Tibial artery (tissue), 4 donors: ENCODE data around the gene GABRD.

Experiments
- DNase-seq, 2 donors: peaks; one replicate each; pipeline ENCODE4 v3.0.0-alpha.2; 2019
- H3K27ac ChIP-seq, 2 donors: fragments of 200-600 bp; sonication (generic) in 1 of 2; 1 replicate in 1 of 2; 2 replicates in 1 of 2; pipeline ENCODE4 v1.5.1; 2018 to 2019; ENCODE audit warnings: mild to moderate bottlenecking in 1 of 2
- H3K27me3 ChIP-seq, 2 donors: fragments of 200-600 bp; sonication (generic) in 1 of 2; one replicate each; pipeline versions ENCODE4 v1.5.1 to v1.6.0; 2016 to 2019
- H3K36me3 ChIP-seq, 3 donors: fragments of 200-600 bp; sonication (generic) in 2 of 3; one replicate each; pipeline ENCODE4 v1.5.1; 2016 to 2019; ENCODE audit warnings: mild to moderate bottlenecking in 2 of 3
- H3K4me1 ChIP-seq, 4 donors: fragments of 200-600 bp; sonication (generic) in 2 of 4; 1 replicate in 3 of 4; 2 replicates in 1 of 4; pipeline ENCODE4 v1.5.1; 2016 to 2019
- H3K4me3 ChIP-seq, 2 donors: fragments of 200-600 bp; sonication (generic) in 1 of 2; 1 replicate in 1 of 2; 2 replicates in 1 of 2; pipeline ENCODE4 v1.5.1; 2018 to 2019; ENCODE audit warnings: mild to moderate bottlenecking in 2 of 2
- H3K9me3 ChIP-seq, 3 donors: fragments of 200-600 bp; sonication (generic) in 1 of 3; one replicate each; pipeline ENCODE4 v1.5.1; 2016 to 2019
- intact Hi-C: fragments of 100-400 bp; cut with DNase I; formaldehyde crosslinking; loops from one replicate; pipeline ENCODE4 v1.15.0; 2023; ENCODE audit warnings: low total_unique reads
- TF ChIP-seq, protein P1 (sequence below), 2 experiments: fragments of 200-600 bp in 1 of 2; fragments of 450-650 bp in 1 of 2; IDR thresholded peaks; one replicate each; pipeline ENCODE4 v1.5.1; 2017 to 2019; ENCODE audit warnings: antibody characterized with exemption in 2 of 2, mild to moderate bottlenecking in 1 of 2, moderate library complexity in 1 of 2

Gene GABRD

DNA sequence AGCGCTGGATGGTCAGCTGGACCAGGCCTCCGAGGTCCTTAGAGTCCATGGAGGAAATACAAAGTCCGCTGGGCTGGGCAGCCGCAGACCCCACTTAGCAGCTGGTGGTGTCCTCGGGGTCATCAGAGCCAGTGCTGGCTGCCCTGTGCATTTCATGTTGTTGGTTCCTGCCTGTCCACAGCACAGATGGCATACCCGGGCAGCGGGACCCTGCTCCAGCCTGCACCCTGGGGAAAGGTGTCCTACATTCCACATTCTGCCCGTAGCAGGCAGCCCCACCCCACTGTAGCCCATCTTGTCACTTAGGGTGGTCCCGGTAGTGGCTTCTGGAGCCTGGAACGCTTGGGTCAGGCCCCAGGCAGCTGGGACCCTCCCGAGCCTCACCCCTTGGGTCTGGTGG lies 50.9 kb downstream of the GABRD start:
- Histone ChIP-seq H3K27ac (no peak overlapping the region), H3K9me3 (peaks cover under 1 to 14% (median 6%) of the 10 kb centered on the region in 3 donors), H3K4me1 (peaks cover 0 to 8% (median 2%) of the 10 kb centered on the region in 4 donors), H3K27me3 (peaks cover 0 to 66% of the 10 kb centered on the region in 2 donors), H3K36me3 (peaks cover 0 to 10% (median 0%) of the 10 kb centered on the region in 3 donors), H3K4me3 (no peak overlapping the region)
- intact Hi-C loops: no loop called here
- DNase-seq: no peak
- TF ChIP-seq, protein P1, sequence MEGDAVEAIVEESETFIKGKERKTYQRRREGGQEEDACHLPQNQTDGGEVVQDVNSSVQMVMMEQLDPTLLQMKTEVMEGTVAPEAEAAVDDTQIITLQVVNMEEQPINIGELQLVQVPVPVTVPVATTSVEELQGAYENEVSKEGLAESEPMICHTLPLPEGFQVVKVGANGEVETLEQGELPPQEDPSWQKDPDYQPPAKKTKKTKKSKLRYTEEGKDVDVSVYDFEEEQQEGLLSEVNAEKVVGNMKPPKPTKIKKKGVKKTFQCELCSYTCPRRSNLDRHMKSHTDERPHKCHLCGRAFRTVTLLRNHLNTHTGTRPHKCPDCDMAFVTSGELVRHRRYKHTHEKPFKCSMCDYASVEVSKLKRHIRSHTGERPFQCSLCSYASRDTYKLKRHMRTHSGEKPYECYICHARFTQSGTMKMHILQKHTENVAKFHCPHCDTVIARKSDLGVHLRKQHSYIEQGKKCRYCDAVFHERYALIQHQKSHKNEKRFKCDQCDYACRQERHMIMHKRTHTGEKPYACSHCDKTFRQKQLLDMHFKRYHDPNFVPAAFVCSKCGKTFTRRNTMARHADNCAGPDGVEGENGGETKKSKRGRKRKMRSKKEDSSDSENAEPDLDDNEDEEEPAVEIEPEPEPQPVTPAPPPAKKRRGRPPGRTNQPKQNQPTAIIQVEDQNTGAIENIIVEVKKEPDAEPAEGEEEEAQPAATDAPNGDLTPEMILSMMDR (IDR thresholded peaks at IDR 0.05): no peak

DNA sequence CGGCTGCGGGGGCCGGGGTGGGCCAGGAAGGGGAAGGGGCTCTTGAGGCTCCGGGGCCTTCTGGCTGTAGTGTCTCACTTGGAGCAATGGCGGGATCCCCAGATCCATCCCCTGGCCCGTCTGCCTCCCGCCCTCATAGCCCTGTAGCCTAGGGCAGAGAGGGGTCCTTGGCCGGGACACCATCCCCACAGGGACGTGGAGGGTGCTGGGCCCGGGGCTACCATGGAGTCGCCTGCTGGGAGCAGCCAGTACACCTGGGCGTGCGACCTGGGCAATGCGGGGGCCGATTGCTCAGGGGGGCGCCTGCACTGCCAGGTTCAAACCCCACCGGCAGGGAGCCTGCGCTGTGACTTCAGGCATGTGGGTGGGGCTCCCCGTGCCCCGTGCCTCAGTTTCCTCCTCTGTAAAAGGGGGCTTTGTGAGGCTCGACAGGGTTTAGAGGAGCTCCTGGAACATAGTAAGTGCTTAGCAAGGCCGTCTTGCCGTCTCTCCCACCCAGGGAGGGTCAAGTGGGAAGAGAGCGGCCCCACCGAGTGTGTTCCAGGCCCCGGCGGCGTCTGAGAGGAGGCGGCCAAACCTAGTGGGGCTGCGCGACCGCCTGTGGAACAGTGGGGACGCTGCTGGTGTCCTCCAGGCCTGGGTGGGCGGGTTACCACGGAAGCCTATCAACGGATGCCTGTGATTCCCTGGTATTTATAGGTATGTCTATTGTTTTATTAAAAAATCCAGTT lies 51.8 kb downstream of the GABRD start:
- peaks cover 0 to 8% (median 2%) of the 10 kb centered on the region in 4 donors for H3K4me1 ChIP-seq
- TF ChIP-seq, protein P1 (IDR thresholded peaks at IDR 0.05): no peak
- peaks cover 0 to 75% of the 10 kb centered on the region in 2 donors for H3K27me3 ChIP-seq
- no peak overlapping the region for H3K27ac ChIP-seq
- DNase-seq: no peak
- H3K36me3 ChIP-seq: peaks cover 0 to 10% (median 0%) of the 10 kb centered on the region in 3 donors
- H3K9me3 ChIP-seq: peaks cover 0 to 4% (median 0%) of the 10 kb centered on the region in 3 donors
- intact Hi-C loops: no loop called here
- H3K4me3 ChIP-seq: no peak overlapping the region

DNA sequence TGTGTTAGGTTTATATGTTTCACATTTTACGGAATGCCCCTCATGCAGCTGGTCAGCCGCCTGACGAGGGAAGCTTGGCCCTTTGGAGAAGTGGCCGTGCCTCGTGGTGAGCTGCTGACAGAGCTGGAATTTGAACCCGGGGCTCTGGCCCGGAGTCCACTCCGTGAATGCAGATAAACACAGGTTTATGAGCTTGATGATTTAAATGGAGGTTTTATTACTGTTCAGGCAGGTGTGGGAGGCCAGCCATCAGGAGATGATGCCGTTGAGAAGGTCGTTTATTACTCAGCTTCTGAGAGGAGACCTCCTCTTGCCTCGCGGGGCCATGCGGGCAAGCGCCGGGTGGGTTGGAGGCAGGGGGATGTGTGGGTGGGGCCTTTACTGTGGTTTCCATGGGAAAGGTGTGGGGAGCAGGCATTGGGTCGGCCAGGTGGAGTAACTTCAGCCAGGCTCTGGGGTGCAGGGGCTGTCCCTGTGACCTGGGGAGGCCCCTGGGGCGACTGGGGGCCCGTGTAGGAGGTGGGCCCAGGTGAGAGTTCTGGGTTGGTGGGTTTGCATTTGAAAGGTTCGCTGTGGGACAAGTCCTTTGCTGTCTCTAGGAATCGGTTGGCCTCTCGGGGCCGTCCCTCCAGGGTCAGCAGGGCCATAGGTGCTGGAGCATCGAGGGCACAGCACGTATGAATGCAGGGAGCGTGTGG lies 53.1 kb downstream of the GABRD start:
- H3K27ac ChIP-seq: no peak overlapping the region
- peaks cover 0 to 7% (median 0%) of the 10 kb centered on the region in 3 donors for H3K9me3 ChIP-seq
- no peak for DNase-seq
- intact Hi-C loops: no loop called here
- H3K36me3 ChIP-seq: peaks cover 0 to 19% (median 0%) of the 10 kb centered on the region in 3 donors
- peaks cover 0 to 82% of the 10 kb centered on the region in 2 donors for H3K27me3 ChIP-seq
- TF ChIP-seq, protein P1 (IDR thresholded peaks at IDR 0.05): no peak
- H3K4me1 ChIP-seq: peaks cover 0 to 8% (median 2%) of the 10 kb centered on the region in 4 donors
- H3K4me3 ChIP-seq: no peak overlapping the region

DNA sequence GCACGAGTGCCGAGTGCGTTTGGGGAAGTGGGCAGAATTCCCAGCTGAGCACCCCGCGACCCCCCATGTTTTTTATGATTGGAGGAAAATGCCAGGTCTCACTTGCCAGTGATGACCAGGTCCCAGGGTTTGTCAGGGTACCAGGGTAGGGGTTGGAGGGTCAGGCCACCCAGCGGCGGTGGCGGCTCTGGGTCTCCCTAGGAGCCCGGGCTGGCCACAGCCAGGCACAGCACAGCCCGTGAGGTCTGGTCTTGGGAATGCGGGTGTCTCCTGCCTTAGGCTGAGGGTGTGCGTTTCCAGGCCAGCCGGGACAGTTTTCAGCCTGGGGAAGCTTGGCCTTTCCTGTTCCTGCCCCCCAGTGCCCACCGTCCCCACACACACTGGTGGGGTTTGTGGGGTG lies 53.7 kb downstream of the GABRD start:
- Histone ChIP-seq H3K4me3 (no peak overlapping the region), H3K27me3 (peaks cover 0 to 82% of the 10 kb centered on the region in 2 donors), H3K27ac (no peak overlapping the region)

More for the DNA sequence above, 53.7 kb downstream of the GABRD start:
- intact Hi-C loops: no loop called here
- peaks cover 0 to 19% (median 0%) of the 10 kb centered on the region in 3 donors for H3K36me3 ChIP-seq
- TF ChIP-seq, protein P1 (IDR thresholded peaks at IDR 0.05): no peak
- peaks cover 0 to 13% (median 4%) of the 10 kb centered on the region in 3 donors for H3K9me3 ChIP-seq
- no peak for DNase-seq
- peaks cover 0 to 8% (median 2%) of the 10 kb centered on the region in 4 donors for H3K4me1 ChIP-seq
